NCI-H460 (cell line): ENCODE data around the gene MACO1. TPM values are rescaled to one million over a fixed set of nuclear protein-coding genes. Genes with fewer than 3 reads are reported as not detected.
"Not testable (repeated sequence)": the region's sequence is repeated elsewhere in the genome, so short reads cannot be mapped to it uniquely, and the experiment has no call there.

Experiments used
- DNase-seq: peaks from one replicate; pipeline ENCODE4 v3.0.0-alpha.2; 2016; ENCODE audit warnings: low read depth; ENCODE audit errors: extremely low read depth
- total RNA-seq: library from RNA; depleted of rRNA; stranded (reverse); fragments of >200 nt; shearing (Covaris generic); gene quantifications from 2 replicates; pipeline ENCODE4 v1.2.3, GENCODE V29; 2014

Gene MACO1
- total RNA-seq, 1 experiment from 2014 or later, result 8.5 TPM

DNA sequence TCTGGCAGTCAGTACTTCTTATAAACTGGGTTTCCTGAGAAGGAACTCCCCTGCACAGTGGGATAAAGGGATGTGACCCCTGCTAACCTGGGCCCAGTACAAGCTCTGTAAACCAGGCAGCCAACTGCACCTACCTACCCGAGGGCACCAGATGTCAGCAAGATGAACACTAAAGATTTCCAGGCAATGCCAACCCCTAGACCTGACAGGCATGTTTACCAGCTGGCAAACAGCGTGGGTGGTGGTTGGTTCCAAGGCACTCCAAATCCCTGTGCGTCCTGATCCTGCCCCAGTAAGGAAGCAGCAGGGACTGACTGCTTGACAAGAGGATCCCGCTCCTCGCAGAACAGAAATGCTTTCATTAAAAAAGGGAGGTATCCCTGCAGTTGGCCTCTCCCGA lies 7.5 kb upstream of the MACO1 start:
- not testable (repeated sequence) for DNase-seq

DNA sequence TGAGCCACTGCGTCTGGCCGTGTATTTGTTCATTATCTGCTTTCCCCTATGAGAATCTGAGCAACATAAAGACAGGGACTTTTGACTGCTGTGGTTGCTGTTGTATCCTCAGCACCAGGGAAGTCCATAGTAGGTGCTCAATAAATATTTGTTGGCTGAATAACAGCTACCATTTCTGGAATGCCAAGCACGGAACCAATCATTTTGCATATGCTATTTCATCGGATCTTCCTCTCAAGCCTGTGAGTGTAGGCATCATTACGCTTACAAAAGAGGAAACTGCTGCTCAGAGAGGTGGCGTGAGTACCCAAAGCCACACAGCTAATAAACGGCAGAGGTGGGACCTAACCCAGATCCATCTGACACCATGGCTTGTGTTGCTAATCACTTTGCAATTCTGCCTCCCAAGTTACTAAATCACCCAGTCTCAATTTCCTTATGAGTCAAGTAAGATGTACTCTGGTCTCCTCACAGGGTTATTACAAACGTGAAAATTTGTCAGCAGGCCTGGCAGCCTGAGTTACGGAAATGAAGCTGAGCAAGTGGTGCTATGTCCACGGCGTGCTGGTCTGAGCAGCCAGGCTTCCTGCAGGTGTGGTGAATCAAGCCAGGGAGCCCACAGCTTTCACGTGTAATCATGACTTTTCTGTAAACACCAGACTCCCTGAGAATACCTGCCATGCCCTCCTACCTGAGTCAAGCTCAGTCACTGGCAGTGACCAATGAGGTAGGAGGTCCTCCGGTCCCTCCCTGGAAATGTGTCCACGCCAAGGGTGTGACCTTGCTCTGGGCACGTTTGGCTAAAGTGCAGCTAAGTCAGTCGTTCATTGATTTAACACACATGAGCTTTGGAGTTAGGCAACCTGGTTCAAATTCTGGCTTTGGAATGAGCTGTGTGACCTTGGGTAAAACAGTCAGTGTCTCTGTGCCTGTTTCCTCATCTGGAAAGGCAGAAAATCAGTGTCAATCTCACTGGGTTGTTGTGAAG lies 5.3 kb upstream of the MACO1 start:
- DNase-seq, result no peak

DNA sequence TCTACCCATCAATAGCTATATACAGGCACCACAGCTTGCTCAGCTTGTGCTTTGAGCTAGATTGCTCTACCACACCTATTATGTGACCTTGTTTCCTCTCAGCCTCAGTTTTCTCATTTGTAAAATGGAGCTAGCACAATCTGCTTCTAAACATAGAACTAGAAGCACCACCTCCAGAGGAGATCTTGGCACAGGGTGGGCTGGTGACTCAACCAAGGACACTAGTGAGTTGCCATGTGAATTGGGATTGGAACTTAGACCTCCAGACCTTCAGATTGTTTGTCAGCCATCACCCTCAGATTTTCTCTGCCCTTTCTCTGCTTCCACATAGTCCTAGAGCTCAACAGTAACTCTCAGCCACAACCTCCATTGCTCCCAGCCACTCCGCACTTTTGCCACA lies 3.0 kb upstream of the MACO1 start:
- no peak for DNase-seq

DNA sequence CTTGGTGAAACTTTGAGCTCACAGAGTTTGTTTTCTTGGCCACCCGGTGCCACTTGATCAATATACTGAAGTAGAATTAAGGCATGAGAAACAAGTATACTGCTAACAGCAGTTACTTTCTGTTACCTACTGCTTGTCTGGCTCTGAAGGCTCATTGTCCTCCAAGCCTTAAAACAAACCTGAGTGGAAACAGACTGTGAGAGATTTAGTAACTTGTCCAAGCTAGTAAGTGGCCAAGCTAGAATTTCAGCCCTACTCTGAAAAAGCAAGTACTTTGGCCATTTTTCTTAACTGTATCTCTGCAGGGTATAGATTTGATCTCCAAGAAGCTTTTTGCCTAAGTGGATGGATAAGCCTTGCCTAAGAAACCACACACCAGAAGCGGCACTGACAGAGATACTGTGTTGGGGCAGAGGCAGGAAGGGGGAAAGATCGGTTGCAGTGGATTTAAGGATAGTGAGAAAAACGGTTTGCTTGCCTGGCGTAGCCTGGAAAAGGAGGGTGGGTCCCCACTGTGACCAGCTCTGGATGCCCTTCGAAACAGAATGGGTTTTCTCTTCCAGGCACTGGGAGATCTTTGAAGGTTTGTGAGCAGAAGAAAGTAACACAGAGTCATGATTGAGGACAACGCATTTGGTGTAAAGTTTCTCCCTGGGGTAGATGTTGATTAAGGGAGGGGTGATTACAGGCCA lies 2.1 kb upstream of the MACO1 start:
- no peak for DNase-seq

DNA sequence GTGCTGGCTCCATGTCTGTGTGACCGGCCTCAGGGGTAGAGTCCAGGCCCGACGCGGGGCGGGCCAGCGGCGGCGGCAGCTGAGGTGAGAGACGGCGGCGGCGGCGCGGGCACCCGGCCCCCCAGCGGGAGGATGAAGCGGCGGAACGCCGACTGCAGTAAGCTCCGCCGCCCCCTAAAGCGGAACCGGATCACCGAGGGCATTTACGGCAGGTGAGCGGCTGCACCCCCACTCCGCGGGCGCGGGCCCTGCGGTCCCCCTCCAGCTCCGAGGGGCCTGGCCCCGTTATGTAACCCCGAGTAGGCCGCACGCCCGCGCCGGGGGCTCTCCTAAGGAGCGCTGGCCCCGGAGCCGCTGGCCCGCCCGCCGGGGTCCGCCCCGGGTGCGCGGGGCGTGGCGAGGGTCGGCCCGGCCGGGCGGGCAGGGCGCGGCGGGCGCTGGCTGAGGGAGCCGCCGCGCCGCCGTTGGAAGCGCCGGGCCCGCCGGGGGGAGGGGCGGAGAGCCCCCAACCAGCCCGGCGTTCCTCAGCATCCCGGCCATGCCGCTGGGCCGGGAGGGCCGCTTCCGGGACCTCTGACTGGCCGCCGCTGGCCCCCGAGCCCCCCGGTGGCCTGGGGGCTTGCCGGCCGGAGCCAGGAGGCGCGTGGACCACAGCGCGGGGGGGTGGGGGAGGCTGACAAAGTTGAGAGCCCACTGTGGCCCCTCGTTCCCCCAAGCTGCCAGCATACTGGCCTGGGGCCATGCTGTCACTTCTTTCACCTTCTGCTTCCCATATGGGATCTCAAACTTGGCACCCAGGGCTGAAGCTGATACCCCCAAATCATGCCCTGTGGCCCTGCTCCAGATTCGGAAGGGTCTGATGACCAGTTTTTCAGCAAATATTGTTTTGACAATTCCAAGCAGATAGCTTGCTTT lies 527 bp downstream of the MACO1 start:
- DNase-seq, result no peak

DNA sequence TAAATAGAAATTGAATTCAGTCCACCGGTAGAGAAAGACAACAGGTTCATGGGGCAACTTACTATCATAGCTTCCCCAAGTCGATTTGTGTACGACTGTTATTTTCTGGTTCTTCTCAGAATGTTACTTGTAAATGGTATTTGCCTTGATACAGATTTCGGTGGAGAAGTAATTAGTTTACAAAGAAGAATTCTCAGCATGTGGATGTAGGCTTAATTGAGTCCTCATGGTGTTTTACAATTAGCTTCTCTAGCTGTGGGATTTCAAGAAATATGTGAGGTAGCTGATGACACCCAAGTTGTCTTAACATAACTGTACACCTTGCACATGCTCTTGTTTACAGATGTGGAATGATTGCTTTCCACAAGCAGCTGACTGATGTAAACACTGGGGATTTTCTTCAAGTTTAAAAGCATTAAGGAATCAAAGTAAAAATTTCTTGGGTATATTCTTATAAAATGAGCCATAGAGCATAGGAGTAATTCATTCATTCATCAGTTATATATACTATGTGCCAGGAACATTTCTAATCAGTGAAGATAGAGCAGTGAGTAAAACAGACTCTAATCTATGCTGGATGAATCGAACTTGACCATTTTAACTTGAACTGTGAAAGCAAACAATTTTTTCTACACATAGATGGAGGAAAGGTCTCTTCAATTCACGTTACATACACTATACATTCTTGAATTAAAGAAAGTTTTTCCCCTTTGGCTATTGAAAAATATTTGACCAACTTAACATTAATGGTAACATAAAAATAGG lies 1.4 kb downstream of the MACO1 start:
- no peak for DNase-seq

DNA sequence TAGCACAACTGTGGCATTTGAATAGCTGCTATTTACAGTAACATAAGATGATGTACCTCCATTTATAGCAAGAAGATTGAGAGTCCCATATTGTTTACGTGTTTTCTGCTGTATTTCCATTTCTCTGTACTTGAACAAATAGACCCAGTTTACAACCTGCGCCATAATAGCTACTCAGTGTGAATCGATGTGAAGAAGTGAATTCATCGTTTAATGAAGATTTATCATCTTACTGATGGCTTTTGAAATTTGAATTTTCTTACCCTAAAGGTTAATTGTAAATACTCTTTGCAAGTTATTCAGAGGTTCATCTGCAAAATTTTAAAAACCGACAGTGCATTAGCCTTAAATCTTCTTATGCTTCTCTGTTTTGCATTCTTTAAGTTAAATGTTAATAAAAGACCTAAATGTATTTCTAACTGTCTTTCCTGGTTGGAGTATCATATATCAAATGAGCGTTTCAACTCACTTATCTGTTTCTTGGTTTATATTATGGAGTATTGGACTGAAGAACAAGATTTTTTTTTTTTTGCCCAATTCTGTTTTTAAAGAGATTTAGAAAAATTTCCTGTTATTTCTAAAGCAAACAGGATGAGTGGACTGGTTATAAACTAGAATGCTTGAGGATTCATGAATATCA lies 2.2 kb downstream of the MACO1 start:
- DNase-seq, result no peak

DNA sequence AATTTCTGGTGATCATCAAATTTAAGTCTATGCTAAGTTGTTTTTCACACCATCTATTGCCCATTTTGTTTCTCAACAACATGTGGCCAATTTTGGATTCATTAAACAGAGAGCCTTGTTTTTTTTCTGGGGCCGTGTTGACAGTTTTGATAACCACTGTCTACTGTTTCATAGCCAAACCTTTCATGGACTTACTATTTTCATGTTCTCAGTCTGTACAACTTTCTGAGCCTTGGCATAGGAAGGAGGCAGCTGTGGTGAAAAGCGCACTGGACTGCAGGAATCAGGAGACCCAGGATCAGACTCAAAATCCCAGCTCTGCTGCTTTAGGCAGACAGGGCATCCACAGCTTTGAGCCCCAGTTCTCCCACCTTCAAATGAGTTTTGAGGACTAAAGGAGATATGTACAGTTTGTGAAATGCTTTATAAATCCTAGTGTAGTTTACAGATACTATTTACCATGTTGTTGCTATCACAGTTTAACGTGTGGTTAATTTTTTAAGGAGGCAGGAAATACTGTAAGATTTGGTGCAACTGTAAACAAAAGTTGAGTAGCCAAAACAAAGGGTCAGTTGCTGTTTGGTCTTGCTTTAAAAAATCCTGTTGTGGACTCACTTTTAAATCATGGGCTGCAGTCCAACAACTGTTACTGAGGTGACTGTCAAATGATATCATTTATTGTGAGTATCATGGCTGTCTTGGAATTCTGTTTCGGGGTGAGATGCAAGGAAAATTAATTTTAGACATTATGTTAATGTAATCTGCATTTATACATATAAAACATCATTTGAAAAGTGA lies 2.9 kb downstream of the MACO1 start:
- no peak for DNase-seq

DNA sequence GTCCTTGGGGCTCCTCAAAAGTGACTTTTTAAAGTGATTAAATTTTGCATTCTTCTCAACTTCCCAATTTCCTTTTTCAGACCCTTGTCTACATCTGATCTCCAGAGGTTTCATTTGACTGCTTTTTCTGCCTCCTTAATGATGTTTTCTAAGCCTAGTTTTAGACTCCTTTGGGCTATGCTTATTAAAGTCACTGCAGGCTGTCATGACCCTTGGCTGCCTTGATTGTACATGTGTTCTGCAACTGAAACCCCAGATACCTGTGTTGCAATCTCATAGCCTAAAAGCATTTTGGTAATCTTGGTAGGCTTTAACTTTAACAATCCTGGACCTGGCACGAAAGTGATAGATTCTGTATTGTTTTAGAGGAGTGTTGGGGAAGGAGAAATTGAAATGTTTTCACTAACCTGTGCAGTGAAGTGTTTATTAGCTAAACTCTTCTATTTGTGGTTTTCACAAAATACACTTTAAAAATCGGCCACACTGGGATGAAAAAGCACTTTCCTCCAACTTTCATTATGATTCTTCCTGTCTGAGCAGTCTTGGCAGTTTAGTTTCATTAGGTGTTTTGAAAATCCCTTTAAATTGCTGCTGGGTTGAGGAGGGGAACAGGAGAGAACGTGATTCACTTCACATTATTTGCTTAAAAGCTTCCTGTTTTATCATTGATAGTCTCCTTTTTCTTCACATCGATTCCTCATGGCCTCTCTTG lies 4.9 kb downstream of the MACO1 start:
- no peak for DNase-seq

DNA sequence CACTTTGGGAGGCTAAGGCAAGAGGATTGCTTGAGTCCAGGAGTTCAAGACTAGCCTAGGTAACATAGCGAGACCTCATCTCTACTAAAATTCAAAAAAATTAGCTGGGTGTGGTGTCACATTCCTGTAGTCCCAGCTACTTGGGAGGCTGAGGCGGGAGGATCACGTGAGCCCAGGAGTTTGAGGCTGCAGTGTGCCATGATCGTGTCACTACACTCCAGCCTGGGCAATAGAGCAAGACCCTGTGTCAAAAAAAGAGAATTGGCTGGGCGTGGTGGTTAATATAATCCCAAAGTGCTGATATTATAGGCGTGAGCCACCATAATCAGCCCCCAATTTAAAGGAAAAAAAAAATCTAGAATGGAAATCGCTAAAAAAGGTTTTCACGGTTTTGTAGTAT lies 7.0 kb downstream of the MACO1 start:
- DNase-seq, result no peak

DNA sequence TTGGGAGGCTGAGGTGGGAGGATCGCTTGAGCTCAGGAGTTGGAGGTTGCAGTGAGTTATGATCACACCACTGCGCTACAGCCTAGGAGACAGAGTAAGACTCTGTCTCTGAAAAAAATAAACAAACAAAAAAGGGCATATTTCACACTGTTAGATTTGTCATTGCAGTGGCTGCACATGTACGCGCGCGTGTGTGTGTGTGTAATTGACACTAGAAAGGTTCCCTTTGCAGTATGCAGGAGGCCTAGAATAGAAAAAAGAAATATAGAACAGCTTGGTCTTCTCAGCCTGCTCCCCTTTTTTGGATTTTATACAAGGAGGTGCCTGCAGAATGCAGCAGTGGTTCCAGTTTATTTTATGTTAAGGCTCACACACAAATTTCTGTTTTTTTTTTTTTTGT lies 8.6 kb downstream of the MACO1 start:
- no peak for DNase-seq

DNA sequence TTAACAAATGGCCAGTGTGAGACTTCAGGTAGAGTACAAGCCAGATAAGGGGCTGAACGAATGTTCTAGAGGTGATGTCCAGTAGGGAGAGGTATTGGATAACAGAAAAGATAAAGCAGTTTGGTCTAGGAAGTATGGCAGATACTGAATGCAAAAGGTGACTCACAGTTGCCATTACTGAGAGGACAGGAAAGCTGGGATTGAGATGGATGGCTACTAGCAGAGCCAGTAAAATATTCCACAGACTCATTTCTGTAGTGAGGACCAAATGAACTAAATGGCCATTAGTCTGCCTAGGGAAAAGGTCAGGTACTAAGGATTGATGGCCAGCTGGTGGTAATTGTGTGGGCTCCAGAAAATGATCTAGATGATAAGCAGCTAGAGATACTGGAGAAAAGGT lies 11.5 kb downstream of the MACO1 start:
- no peak for DNase-seq

DNA sequence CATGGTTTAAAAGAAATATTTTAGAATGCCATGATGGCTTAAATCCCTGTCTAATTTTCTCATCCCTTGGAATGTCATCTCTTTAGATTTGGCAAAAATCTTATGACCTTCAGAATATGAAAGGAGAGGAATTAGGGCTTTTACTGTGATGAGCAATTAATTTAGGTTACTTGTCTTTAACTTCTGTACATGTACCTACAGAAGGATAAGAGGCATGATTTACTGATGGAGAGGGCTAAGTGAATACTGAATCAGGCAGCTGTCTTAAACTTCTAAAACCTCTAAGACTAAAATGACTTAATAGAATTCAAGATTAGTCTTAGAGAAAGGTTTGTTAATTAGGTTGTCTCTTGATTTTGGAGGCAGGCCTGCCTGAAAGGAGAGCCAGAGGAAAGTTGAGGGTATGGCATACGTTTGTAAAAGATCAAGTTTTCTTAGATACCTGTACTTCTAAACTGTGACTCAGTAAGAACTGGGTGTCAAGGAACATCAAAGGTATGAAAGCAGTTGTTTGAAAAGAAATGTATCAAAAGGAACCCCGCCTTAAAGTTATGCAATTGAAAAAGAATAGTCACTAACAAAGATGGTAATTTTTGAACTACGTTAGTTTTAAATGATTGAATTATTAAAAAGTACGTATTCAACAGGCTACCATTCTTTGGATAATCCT lies 12.5 kb downstream of the MACO1 start:
- DNase-seq, result no peak

DNA sequence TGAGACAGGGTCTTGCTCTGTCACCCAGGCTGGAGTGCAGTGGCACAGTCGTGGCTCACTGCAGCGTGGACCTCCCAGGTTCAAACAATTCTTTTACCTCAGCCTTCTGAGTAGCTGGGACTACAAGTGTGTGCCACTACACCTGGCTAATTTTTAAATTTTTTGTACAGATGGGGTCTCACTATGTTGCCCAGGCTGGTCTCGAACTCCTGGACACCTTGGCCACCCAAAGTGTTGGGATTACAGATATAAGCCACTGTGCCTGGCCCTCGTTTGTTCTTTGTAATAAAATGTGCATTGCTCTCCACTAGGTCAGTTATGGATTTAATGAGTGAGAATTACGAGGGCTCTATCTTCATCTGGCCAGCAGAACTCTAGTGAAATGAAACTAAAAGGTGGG lies 13.9 kb downstream of the MACO1 start:
- not testable (repeated sequence) for DNase-seq

DNA sequence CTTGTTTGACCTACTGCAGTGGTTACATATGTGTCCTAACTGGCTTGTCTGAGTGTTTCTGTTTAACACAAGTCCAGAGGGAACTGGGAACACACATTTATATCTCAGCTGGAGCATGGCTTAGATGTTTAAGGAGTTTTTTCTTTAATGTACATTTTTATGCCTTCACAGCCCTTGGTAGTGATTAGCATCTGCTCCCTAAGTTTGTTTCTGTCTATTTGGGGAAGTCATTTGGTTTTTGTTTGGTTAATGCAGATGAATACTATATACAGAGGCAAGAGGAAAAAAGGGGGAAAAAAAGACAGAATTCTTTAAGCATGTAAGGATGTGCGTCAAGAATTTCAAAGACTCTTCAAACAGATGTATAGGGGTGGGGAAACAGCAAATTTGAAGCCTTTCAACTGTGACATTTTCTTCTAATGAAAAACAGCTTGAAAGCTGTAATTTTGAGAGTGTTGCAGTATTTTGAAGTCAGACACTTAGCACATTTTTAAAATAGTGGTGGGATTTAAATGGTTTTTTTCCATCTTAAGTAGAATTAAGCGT lies 15.4 kb downstream of the MACO1 start:
- no peak for DNase-seq

DNA sequence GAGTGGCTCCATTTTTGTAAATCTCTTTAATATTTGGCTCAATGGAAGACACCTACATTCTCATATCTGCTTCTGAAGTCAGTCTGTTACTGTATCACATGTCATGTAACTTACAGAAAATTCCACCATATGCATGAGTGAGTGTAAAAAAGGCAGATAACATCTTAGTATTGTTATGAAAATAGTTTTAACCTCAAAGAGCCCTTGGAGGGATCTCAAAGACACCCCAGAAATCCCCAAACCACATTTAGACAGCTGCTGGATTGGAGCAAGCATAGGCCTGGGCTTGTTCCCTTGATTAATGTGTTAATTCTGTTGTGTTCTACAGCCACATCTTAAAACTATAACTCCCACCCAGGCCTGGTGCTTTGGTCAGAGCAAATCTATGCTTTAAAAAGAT lies 16.9 kb downstream of the MACO1 start:
- no peak for DNase-seq

DNA sequence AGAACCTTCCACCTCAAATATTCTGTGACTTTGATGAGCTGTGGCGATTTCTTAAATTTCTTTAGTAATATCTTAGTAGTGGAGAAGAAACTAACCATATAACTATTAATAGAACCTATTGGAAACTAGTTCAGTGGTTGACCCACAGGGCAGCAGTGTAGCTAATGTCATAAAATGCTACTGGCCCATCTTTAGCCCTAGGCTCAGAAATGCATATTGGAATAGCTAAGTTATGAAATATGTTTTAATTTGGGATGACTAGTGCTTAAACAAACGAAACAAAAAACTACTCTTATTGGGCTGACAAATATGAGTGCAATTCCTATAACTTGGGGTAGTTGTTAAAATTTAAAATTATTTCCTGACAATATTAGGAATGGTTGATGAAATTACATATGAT lies 20.2 kb downstream of the MACO1 start:
- no peak for DNase-seq
